HG02642 (cell line): Measurements from ENCODE around the gene NWD2.
A peak's percentile ranks its signal among the peaks of the same experiment; 100 is the strongest.

Source experiments
- ATAC-seq: cut with Tn5 transposase; IDR thresholded peaks from one replicate; pipeline ENCODE4 v1.9.1; 2021; ENCODE audit warnings: mild to moderate bottlenecking; ENCODE audit not compliant: unreplicated experiment, poor library complexity

Gene NWD2

DNA sequence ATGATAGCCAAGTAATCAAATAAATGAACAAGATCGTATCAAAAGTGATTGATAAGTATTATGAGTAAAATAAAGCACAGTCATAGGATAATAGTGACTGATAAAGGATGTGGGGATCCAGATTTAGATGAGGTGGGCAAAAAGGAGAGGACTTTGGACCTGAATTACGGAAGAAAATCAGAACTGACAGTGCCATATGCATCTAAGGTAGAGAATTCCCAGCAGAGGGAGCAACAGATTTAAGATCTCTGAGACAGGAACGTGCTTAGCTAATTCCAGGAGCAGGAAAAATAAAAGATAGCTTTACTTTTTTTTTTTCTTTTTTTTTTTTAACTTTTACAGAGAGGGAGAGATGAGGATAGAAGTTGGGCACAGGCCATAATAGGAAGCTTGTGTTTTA, 189.9 kb downstream of the NWD2 start:
- no peak for ATAC-seq

DNA sequence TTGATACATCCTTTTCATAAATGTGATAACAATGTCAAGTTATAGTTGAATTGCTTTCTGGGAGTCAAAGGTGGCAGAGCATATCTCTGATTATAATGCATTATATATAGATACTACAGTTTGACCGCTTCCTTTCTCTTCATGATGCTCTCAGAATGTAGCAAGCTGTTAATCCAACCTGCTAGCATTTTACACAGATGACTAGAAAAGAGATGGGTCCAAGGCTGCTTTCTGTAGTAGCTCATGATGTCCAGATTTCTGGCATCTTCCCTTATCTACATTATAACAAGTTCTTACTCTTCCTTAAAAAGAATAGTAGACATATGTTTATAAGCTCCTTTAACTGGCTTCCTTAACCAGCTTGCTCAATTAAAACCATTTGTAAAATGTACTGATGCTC, 192.0 kb downstream of the NWD2 start:
- no peak for ATAC-seq

DNA sequence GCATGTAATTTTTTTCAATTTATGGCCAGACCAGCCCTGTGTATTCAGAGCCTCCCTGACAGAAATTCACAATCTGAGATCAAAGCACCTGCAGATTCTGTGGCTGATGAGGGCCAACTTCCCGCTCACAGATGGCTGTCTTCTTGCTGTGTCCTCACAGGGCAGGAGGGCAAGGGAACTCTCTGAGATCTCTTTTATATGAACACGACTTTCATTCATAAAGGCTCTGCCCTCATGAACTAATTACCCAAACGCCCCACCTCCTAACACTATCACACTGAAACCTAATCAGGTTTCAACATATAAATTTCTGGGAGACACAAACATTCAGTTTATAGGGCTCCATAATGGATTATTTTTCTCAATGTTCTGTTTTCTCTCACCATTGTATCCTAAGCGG, 192.6 kb downstream of the NWD2 start:
- no peak for ATAC-seq

DNA sequence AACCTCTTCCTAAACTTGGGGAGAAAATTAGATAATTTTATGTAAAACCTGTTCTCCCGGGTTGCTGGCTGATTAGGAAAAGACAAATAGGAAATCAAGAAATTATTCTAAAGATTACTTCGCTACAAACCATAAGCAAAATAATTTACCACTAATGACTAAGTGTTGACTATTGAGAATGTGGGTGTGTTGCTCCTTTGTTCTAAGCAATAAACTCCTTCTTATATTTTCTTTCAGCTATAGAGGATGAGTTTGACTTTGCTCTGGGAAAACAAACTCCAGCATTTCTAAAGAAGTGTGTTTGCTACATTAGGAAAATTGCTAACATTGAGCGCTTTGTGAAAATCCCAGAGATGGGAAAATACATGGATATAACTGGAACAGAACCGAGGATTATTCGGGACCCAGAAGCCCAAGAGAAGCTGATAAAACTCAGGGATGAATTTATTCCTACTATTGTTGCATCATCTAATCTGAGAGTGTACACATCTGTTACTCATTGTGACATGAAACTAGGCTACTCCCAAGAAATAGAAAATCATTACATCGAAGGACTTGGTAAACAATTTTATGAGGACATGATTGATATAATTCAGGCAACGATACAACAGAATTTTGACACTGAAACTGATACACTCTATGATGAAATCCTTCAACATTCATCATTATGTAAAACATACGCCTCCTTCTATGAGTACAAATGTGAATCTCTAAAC, 194.2 kb downstream of the NWD2 start:
- no peak for ATAC-seq

DNA sequence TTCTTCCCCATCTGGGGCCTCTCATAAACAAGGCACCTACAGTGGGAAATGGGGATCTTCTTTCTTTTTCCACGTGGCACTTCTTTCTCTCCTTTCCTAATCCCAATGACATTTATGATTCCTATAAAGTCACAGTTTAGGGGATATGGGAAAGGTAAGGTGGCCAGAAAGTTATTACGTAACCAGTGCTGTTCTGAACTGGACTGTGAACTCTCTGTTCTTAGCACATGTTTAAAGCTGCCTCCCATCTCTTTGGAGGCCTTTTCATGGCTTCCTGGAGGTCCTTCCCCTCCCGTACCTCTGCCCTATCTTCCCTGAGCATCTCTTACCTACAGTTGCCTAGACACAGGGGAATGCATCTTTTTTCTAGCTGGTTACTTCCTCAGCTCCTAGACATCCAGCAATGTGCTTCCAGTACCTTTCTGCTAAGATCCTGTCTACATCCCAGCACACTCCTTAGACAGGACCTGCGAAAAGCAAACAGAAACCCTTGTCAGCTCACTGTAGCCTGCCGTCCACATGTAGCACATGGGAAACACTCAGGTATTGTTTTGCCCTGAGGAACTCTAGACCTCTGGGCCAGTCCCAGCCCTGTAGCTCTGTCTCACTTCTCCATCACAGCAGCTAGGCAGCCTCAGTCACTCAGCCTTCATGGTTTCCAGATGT, 195.4 kb downstream of the NWD2 start:
- no peak for ATAC-seq

DNA sequence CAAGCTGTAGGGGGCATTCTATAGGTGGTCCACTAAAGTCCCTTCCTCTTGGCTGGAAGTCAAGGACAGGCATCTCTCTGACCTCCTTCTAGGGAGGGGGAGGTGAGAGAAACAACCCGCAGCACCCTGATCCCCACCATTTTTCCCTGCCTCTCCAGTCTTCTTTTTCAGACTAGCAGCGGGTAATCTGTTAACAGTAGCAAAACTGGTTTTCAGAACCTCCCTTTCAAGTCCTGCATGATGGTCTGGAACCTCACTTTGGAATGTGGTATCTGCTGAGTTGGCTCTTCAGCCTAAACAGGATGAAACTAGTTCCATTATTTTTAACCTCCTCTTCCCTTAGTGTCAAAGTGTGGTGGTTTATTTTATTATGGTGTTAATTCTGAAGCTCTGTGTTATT, 196.0 kb downstream of the NWD2 start:
- no peak for ATAC-seq

DNA sequence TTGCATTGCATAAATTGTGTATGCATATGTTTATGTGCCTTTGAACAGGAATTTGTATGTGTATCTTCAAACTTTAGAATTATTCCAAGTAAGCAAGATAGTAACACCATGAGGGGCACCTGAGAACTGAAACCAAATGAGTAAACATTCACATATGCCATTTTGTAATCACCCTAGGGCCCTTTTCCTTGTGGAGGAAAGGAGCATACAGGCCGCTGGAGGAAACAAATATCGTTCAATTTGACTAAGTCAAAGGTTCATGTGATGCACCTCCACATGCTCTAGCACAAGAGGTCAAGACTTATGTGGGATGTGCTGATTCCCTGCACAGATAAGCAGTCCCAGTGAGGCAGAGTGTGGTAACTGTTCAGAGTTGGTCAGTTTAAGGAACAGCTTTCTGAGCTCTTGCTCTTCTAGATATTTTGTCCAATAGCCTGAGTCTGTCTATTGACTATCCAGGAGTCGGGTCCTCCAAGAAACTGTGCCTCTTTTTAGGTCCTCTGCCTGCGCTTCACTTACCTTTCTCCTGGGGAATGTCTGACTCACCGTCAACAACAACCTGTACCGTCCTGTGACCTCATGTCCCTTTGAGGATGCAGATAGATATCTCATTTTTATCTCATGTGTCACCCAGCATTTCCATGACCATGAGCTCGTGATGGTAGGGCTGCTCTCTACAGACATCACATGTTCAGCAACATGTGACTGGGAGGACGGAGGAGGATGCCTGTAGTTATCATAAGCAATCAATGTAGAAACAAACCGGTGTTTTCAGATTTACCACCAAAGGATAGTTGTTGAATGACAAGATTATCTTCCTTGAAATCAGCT, 196.9 kb downstream of the NWD2 start:
- ATAC-seq, result no peak

DNA sequence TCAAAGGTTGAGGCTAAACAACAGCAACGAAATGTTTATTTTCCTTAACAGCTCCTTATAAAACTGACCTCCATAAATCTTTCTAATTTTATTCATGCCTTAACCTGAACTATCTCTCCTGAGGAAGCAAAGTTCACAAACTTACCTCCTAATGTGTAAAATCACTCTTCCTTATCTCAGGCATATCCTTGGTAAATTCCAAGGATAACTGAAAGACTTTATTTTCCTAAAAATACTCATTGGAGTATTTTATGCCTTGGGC, 197.4 kb downstream of the NWD2 start:
- no peak for ATAC-seq

DNA sequence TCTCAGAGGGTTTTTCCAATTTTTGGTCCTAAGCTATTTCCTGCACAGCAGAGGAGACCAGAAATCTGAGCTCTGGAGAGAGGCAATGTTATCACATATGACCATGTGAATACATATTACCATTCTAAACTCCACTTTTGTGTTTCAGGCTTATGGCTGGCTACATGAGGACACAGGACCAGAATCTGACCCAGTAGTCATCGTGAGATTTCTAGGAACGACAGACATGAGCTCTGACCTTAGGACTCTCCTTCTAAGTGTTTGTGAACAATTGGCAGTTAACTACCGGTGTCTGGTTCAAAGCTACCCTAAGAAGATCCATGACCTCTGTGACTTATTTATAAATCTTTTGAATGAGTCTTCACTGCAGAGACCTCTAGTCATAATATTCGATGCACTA, 198.6 kb downstream of the NWD2 start:
- ATAC-seq, result no peak

DNA sequence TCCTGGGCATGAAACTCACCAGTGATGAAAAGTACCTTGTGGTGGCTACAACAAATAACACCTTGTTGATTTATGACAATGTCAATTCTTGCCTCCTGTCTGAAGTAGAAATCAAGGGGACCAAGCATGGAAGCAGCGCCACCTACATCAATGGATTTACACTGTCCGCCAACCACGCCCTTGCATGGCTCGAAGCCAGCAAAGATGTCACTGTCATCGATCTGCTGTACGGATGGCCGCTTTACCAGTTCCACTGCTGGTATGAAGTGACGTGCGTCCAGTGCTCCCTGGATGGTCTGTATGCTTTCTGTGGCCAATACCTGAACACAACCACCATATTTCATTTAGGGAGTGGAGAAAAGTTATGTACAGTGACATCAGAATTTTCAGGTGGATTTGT, 200.5 kb downstream of the NWD2 start:
- ATAC-seq, result no peak

DNA sequence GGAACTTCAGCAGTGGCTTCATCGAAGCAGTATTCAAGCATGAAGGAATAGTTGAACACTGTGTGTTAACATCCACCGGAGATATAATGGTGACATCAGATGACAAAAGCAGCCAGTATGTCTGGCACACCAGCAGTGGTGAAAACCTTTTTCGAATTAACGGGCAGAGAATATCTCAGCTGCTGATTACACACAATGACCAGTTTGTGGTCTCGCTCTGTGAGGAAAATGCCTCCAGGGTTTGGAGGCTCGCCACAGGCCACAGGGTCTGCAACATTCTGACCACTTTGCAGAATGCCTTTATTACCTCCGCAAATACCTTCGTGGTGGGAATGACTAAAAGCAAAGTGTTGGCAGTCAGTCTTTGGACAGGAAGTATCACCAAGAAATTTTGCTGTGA, 201.5 kb downstream of the NWD2 start:
- no peak for ATAC-seq

DNA sequence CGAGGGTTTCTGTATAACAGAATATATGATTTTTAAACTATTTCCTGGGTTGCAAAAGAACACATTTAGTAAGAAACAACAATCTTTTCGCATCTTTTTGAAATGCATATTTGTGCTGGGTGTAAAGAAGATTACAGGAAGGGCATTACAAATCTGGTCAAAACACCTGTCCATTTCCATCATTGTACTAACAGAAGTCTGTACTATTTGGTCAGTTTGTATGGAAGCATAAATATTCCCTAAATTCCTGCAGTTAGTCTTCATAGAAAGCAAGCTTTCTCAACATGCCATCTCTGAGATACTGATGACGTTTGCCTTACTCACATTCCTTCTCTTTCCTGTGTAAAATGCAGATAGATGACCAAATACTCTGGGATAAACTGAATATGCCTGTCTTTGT, 203.3 kb downstream of the NWD2 start:
- no peak for ATAC-seq

DNA sequence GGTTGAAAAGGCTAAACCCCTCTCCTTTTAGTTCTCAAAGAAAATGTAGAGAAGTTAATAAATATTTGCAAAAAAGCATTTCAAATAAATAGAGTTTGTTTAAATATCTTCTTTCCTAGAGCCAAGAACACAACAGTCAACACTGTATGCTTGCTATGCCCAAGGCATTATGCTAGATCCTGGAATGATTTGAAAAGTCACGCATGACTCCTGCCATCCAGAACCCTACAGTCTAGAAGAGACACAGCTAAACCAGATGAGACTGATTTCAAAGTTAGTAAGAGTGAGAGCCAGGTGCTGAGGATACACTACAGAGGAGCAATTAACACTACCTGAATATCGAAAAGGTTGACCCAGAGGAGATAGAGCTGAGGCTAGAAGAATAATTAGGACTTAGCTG, 205.8 kb downstream of the NWD2 start:
- no peak for ATAC-seq

DNA sequence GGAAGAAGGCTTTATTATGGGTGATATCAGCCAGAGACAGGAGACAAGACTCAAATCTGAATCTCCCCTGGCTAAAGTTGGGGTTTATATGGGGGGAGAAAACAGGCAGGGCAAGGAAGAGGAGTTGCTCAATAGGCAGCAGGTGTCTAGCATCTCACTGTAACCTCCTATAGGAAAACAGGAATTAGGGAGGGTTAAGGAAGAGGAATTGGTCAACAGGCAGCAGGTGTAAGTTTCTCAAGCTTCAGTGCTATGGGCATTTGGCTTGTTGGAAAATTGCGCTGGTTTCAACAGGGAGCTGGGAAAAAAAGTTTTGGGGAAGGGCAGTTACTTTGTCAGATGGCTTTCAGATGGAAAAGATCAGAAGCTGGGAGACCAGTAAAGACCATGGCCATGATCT, 206.4 kb downstream of the NWD2 start:
- no peak for ATAC-seq

DNA sequence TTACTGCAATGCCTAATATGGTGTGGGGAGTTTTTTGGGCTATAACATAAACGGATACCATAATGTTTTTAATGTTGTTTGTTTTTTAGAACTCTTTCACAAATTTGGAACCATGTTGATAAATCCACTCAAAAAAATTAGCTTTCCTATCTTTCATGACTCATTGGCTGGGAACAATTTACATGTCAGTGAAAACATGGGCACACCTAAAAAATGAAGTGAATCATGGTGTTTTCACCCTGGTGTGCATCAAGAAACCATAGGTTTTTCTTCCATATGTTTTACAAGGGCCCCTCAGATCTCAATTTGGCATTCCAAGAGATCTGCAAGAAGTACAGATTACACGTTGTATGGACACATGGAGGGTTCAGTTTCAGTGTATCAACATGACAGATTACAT, 207.1 kb downstream of the NWD2 start:
- ATAC-seq, result no peak

DNA sequence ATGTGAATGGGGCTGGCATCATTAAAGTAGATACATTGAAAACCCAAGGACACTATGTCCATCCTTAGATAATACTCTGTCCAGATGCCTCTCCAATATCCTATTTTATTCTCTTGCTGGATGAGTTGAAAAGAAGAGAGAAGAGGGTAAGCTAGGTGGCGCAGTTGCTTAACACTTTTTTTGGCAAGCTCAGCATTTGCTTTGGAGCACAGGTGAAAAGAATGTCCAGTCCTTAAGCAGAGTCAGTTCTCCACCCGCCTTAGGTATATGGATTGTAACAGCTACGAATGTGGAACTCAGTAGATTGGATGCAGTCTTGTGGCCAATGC, 208.4 kb downstream of the NWD2 start:
- ATAC-seq, result peak; percentile 53

DNA sequence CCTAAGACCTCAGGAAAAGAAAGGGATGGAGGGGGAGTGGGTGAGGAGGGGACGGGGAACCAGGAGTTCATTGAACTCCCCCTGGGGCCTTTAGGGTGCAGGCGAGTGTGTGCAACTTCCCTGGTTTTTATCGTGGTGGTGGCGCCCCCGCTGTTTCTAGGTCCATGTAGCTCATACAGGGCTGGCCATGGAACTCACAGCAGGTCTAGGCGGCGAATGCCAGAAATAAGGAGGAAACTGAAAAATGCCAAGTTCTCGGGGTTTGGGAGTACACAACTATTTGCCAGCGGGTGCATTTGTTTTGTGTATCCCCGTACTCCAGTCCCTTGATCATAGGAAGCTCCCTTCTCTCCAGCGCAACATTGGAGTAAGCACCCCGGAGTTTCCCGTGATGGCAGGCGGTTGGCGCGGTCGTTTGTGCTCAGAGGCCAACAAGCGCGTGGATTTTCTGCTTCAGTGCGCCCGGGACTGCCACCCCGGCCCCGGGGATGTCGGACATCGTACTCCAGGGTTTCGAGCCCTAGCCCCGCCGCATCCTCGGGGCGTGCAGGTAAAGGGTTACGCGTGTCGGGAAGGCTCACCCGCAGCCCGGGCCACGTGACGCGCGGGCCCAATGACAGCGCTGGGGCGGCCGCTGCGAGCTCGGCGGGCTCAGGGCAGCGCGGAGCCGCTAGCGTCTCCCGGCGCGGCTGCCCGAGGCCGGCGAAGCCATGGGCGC, 208.9 kb downstream of the NWD2 start:
- peak; percentile 94 for ATAC-seq

DNA sequence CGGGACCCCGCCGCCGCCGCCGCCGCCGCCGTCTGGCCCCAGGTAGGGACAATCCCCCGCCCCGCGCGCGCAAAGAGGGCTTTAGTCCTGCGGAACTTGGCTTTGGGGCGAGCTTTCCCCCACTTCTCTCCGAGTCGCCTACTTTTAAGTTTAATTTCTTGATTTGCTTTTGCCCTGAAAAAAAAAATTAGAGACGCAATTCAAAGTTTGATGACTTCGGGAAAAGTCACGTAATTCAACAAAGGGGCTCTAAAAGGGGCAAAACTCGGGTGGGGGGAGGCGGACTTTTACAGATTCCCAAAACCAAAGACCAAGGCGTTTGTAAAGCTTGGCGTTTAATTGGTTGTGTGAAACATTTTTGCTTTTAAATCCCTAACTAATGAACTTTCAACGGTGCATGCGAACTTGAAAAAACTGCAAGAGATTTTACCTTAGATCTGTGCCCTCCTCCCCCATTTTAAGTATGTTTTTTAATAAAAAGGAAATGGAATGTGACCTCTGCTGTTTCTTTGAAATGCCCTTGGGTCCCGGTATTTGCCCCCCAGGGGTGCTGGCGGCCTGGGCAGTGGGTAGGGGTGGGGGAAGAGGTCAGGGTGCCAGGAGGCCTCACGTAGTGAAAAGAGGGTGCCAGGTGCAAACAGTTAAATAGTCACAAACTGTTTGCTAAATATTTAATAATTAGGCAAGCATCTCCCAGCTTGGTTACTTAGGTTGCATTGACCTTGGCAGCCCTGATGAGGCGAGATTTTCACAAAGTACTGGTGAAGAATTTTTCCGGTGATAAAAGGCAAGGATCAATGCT, 209.7 kb downstream of the NWD2 start:
- no peak for ATAC-seq

DNA sequence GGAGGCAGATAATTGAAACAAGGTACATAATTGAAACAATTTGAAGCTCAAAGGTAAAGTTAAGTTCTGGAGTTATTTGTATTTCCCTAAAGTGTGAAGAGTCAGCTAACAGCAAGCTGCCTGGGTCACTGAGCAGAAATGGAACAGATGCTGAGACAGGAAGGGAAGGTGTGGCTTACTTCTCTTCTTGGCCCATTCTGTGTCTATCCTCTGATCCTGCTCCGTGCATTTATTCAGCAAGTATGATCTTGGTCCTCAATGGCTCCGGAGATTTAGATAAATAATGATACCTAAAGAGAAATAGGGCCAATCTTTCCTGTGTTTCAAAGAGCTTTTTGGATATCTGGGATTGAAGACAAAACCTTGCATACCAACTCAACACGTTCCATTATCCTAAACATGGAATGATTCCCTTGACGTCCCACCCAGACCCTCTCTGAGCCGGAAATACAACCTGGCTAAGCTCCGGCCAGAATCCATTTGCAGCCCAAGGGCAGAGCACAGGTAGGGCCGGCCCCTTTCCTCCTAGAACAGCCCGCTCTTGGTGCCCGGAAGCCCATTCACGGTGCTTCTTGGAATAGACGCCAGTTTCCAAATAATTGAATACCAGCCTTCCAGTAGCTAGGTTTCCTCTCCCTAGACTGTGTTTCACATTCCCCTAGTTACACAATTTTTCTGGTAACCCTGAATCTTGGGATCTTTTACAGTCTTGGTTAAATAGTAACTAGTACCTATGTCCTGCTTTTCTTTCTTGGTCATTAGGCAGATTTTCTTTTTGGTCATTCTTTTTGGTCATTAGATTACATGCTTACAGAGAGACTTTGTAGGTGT, 211.0 kb downstream of the NWD2 start:
- no peak for ATAC-seq

DNA sequence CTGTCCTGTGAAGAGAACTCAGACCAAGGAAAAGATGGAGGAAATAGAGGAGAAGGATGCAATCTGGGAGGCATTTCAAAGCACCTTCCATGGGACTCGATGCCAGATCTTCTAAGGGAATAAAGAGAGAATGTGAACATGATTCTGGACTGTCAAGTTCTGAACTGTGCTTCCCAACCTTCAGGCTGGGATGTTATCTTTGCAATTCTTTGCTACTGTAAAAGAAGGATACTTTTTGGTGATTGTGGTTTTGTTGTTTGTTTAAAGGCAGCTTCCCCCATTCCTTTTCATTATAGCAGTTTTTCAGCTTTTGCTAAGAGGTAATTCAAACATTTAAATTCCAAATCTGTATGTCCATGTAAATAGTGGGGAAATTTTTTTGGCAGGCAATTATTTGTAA, 217.3 kb downstream of the NWD2 start:
- ATAC-seq, result no peak
